Bronchial epithelial cell (primary cell): ENCODE results near the gene EFCAB8. TPM values are rescaled to one million over a fixed set of nuclear protein-coding genes. Genes with fewer than 3 reads are reported as not detected.
"Not testable (repeated sequence)": the region's sequence is repeated elsewhere in the genome, so short reads cannot be mapped to it uniquely, and the experiment has no call there.

ENCODE experiments used
- DNase-seq: peaks from one replicate; pipeline ENCODE4 v3.0.0-alpha.2; 2010; ENCODE audit warnings: low read depth
- FAIRE-seq: peaks from 2 replicates; lab custom pipeline; 2011; peaks lifted over from hg19 to GRCh38; lab: Jason Lieb, UNC
- H3K27me3 ChIP-seq: 2 replicates; pipeline ENCODE4 v1.5.1; 2011; ENCODE audit warnings: low read length; ENCODE audit not compliant: control insufficient read depth, insufficient read depth
- H3K36me3 ChIP-seq: 2 replicates; pipeline ENCODE4 v1.5.1; 2011; ENCODE audit warnings: low read length; ENCODE audit not compliant: control insufficient read depth, insufficient read depth
- H3K4me3 ChIP-seq: 2 replicates; pipeline ENCODE4 v1.5.1; 2011; ENCODE audit warnings: mild to moderate bottlenecking, low read depth, low read length, control low read depth
- total RNA-seq: library from RNA; depleted of rRNA; stranded (reverse); fragments of >200 nt; gene quantifications from 2 replicates; pipeline ENCODE4 v1.2.1, GENCODE V29; 2014
- TF ChIP-seq, protein P1 (sequence below): IDR thresholded peaks from 2 replicates; pipeline ENCODE4 v1.5.1; 2011; ENCODE audit warnings: mild to moderate bottlenecking, moderate library complexity, low read length, control low read depth, inconsistent platforms; ENCODE audit not compliant: insufficient read depth, severe bottlenecking

The EFCAB8 gene
- total RNA-seq, 1 donor from 2014 or later = under 0.01 TPM

DNA sequence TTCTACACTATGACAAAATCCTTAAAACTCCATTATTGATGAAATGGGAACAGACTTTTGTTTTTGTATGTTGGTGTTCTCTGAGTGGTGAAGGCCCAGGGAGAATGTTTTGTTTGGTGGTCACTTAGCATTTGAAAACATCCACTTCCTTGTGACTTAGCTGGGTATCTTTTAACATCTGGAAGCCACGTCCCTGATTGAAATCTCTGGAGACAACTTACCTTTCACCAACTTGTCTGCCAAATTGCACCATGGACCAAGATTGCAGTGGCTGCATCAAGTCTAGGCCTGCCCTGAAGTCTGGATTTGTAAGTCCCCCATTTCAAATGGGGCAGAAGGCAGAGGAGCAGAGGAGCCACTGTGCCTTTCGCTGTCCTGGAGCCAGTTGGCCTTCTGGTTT is 534 bp upstream of the EFCAB8 start:
- FAIRE-seq (no peak), DNase-seq (peak; percentile 57)
- no peak overlapping the region for H3K4me3 ChIP-seq
- peaks cover 4% of the 10 kb centered on the region for H3K36me3 ChIP-seq
- no peaks in the 10 kb centered on the region for H3K27me3 ChIP-seq
- TF ChIP-seq, protein P1, sequence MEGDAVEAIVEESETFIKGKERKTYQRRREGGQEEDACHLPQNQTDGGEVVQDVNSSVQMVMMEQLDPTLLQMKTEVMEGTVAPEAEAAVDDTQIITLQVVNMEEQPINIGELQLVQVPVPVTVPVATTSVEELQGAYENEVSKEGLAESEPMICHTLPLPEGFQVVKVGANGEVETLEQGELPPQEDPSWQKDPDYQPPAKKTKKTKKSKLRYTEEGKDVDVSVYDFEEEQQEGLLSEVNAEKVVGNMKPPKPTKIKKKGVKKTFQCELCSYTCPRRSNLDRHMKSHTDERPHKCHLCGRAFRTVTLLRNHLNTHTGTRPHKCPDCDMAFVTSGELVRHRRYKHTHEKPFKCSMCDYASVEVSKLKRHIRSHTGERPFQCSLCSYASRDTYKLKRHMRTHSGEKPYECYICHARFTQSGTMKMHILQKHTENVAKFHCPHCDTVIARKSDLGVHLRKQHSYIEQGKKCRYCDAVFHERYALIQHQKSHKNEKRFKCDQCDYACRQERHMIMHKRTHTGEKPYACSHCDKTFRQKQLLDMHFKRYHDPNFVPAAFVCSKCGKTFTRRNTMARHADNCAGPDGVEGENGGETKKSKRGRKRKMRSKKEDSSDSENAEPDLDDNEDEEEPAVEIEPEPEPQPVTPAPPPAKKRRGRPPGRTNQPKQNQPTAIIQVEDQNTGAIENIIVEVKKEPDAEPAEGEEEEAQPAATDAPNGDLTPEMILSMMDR = no peak

DNA sequence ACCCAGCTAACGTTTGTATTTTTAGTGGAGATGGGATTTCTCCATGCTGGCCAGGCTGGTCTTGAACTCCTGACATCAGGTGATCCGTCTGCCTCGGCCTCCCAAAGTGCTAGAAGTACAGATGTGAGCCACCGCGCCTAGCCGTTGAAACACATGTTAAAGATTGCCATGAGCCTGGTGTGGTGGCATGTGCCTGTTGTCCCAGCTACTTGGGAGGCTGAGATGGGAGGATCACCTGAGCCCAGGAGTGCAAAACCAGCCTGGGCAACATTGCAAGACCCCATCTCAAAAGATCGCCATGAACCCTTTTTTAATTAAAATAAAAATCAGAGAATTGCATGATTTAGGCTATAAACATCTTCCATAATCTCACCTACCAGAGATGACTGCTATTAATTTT is 2.7 kb downstream of the EFCAB8 start:
- DNase-seq = no peak
- no peak for FAIRE-seq
- H3K27me3 ChIP-seq = no peaks in the 10 kb centered on the region
- no peaks in the 10 kb centered on the region for H3K36me3 ChIP-seq
- no peak overlapping the region for H3K4me3 ChIP-seq
- TF ChIP-seq, protein P1 = no peak

DNA sequence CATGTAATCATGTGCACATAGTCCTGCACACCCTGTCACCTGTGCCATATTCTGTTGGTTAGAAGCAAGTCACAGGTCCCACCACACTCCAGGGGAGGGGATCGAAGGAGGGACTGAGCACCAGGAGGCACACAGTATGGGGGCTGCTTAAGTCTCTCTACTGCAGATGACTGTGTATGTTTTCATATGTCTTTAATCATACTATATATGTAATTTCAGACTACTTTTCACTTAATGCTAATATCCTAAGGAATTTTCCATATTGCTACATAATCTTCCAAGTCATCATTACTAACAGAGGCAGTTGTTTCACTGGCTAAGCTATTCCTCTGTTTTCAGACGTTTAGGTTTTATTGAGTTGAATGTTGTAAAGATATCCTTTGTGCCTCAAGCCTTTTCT is 10.8 kb downstream of the EFCAB8 start:
- Histone ChIP-seq H3K36me3 (no peaks in the 10 kb centered on the region), H3K4me3 (no peak overlapping the region), H3K27me3 (no peaks in the 10 kb centered on the region)
- DNase-seq (no peak), FAIRE-seq (no peak)
- TF ChIP-seq, protein P1 = no peak

DNA sequence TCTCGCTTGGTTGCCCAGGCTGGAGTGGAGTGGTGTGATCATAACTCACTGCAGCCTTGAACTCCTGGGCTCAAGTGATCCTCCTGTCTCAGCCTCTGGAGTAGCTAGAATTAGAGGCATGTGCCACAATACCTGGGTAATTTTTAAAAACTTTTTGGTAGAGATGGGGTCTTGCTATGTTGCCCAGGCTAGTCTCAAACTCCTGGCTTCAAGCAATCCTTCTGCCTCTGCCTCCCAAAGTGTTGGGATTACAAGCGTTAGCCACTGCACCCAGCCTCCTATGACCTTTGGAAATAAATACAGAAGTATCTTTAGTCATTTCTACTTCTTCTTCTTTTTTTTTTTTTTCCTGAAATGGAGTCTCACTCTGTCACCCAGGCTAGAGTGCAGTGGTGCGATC is 11.8 kb downstream of the EFCAB8 start:
- H3K4me3 ChIP-seq, H3K36me3 ChIP-seq, H3K27me3 ChIP-seq, DNase-seq, FAIRE-seq: not testable (repeated sequence)

DNA sequence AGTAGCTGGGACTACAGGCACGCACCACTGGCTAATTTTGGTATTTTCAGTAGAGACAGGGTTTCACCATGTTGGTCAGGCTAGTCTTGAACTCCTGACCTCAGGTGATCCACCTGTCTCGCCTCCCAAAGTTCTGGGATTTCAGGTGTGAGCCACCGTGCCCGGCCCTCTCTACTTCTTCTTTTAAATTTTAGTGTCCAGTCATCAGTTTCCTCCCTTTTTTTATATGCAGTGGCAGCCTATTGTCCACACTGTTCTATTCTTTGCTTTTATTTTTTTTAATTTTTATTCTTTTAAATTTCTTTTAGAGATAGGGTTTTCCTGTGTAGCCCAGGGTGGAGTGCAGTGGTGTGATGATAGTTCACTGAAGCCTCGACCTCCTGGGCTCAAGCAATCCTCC is 12.3 kb downstream of the EFCAB8 start:
- FAIRE-seq = no peak
- TF ChIP-seq, protein P1 = no peak
- no peaks in the 10 kb centered on the region for H3K36me3 ChIP-seq
- DNase-seq = no peak
- H3K27me3 ChIP-seq = no peaks in the 10 kb centered on the region
- H3K4me3 ChIP-seq = no peak overlapping the region

DNA sequence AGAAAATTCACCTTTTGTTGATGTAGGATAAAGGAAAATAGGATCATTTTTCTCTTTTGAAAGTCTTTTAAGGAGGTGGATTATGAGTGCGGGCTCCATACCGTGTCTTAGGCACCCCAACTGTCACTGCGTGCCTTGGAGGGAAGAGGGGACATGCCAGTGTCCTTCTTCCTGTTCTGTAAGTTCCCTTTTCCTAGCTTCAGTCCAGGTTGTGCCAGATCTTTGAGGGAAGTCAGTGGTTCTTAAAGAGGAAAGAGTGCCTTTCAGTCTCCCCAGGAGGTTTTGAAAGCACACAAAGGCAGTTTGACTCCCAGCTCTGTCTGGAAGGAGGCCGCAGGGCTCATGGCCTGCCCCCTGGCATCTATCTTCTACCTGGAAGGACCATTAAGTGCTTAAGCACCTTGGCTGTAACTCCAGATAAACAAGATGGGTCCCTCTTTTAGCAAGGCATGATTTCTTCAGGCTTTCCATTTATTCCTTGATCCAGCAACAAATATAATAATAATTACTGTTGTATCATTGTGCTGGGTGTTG is 13.0 kb downstream of the EFCAB8 start:
- Histone ChIP-seq H3K36me3 (no peaks in the 10 kb centered on the region), H3K27me3 (no peaks in the 10 kb centered on the region), H3K4me3 (no peak overlapping the region)
- DNase-seq = no peak
- FAIRE-seq = no peak
- TF ChIP-seq, protein P1 = no peak
